Activated naive CD8-positive, alpha-beta T cell treated with anti-CD3 and anti-CD28 coated beads for 36 hours (primary cell): ENCODE data around the gene CDH3. TPM values are rescaled to one million over a fixed set of nuclear protein-coding genes. Genes with fewer than 3 reads are reported as not detected.

Source experiments
- DNase-seq: peaks from one replicate; pipeline ENCODE4 v3.0.0; 2021
- H3K27ac Mint-ChIP-seq: one replicate; pipeline ENCODE4 v1.8.0; 2022; ENCODE audit warnings: mild to moderate bottlenecking, moderate library complexity, mixed read lengths
- H3K27me3 Mint-ChIP-seq: one replicate; pipeline ENCODE4 v1.8.0; 2022; ENCODE audit warnings: mild to moderate bottlenecking, mixed read lengths
- H3K36me3 Mint-ChIP-seq: one replicate; pipeline ENCODE4 v1.8.0; 2021; ENCODE audit warnings: mild to moderate bottlenecking, mixed read lengths
- H3K4me1 Mint-ChIP-seq: one replicate; pipeline ENCODE4 v1.8.0; 2021; ENCODE audit warnings: mixed read lengths
- H3K4me3 Mint-ChIP-seq: one replicate; pipeline ENCODE4 v1.8.0; 2022; ENCODE audit warnings: mild to moderate bottlenecking, moderate library complexity, mixed read lengths
- H3K9me3 Mint-ChIP-seq: one replicate; pipeline ENCODE4 v1.8.0; 2022; ENCODE audit warnings: mixed read lengths
- total RNA-seq, 2 experiments: library from RNA; stranded (reverse); gene quantifications; one replicate each; pipeline ENCODE4 v1.2.3, GENCODE V29; 2021

The CDH3 gene
- total RNA-seq, 2 experiments from 2014 or later: 0.37 to 0.44 TPM

- H3K36me3 Mint-ChIP-seq: no peaks in the 10 kb centered on the region
- H3K4me1 Mint-ChIP-seq: peaks cover 12% of the 10 kb centered on the region
- DNase-seq: no peak
- H3K27ac Mint-ChIP-seq: no peak overlapping the region
- H3K9me3 Mint-ChIP-seq: no peaks in the 10 kb centered on the region
- H3K27me3 Mint-ChIP-seq: peaks cover 67% of the 10 kb centered on the region
- H3K4me3 Mint-ChIP-seq: no peak overlapping the region
Measured at GRCh38 chr16:68642436-68643101, 2.5 kb upstream of the CDH3 start.

- H3K9me3 Mint-ChIP-seq: no peaks in the 10 kb centered on the region
- no peak overlapping the region for H3K4me3 Mint-ChIP-seq
- H3K27me3 Mint-ChIP-seq: peaks cover 70% of the 10 kb centered on the region
- no peaks in the 10 kb centered on the region for H3K36me3 Mint-ChIP-seq
- H3K4me1 Mint-ChIP-seq: peaks cover 15% of the 10 kb centered on the region
- no peak for DNase-seq
- H3K27ac Mint-ChIP-seq: no peak overlapping the region
Measured at GRCh38 chr16:68643227-68643626, 1.9 kb upstream of the CDH3 start.

DNA sequence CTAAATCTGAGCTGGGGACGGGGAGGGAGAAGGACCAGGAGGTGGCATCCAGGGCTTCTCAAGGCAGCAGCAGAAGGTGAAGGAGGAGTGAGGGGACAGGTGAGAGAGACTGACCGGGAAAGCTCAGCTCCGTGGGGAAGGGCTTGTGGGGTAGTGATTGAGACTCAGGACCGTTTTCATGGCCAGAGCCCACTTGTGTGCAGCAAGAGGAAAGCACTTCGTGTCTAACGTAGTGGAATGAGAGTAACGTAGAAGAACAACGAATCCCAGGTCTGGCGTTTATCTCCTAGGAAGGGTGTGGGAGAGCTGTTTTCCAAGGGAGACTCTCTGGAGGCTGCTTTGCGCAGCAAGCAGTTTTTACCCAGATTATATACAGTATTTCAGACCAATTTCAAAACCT is 1.3 kb upstream of the CDH3 start:
- Mint-ChIP-seq H3K27me3 (peaks cover 74% of the 10 kb centered on the region), H3K4me1 (peaks cover 15% of the 10 kb centered on the region), H3K27ac (no peak overlapping the region), H3K4me3 (peak overlapping the region; percentile 43), H3K36me3 (no peaks in the 10 kb centered on the region), H3K9me3 (no peaks in the 10 kb centered on the region)
- no peak for DNase-seq

- Mint-ChIP-seq H3K4me1 (peaks cover 15% of the 10 kb centered on the region), H3K9me3 (no peaks in the 10 kb centered on the region), H3K27me3 (peaks cover 79% of the 10 kb centered on the region), H3K4me3 (peak overlapping the region; percentile 29), H3K27ac (no peak overlapping the region), H3K36me3 (no peaks in the 10 kb centered on the region)
- DNase-seq: no peak
Measured at GRCh38 chr16:68644296-68644695, 814 bp upstream of the CDH3 start.

- Mint-ChIP-seq H3K27me3 (peaks cover 87% of the 10 kb centered on the region), H3K4me1 (peaks cover 15% of the 10 kb centered on the region), H3K36me3 (no peaks in the 10 kb centered on the region), H3K27ac (no peak overlapping the region), H3K9me3 (no peaks in the 10 kb centered on the region), H3K4me3 (no peak overlapping the region)
- DNase-seq: no peak
Measured at GRCh38 chr16:68645494-68646388, 631 bp downstream of the CDH3 start.

DNA sequence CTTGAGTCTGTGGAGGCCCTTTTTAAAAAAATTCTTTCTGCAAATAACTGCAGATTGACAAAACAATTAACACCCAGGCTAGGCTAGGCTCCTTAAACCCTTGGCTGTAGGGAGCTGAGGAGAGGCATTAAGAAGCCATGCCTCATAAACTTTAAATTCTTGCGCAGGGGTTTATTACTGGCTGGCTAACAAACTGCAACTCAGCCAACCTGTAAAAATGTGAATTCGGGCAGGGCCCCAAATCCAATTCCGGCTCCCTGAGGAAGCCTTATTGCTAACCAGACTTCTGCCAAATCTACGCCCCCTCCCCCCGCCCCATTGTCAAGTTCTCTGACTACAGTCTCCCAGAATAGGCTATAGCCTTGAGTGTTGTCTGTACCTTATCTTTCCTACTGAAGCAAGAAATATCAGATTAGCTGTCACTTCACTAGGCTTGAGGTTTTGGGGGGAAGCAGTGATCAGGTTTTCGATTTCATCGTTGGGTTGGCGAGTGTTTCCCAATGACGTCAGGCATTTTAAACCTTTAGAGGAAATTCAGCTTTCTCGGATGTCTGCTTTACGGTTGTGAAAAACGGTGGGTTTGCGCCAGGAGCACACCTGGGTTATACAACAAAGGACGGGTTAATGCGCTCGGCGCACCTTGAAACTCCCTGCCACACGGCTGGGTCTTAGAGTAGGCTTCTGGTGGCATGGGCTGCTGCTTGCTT is 2.0 kb downstream of the CDH3 start:
- H3K27ac Mint-ChIP-seq: no peak overlapping the region
- no peaks in the 10 kb centered on the region for H3K36me3 Mint-ChIP-seq
- DNase-seq: no peak
- H3K4me1 Mint-ChIP-seq: peaks cover 15% of the 10 kb centered on the region
- no peaks in the 10 kb centered on the region for H3K9me3 Mint-ChIP-seq
- H3K4me3 Mint-ChIP-seq: no peak overlapping the region
- H3K27me3 Mint-ChIP-seq: peaks cover 86% of the 10 kb centered on the region

DNA sequence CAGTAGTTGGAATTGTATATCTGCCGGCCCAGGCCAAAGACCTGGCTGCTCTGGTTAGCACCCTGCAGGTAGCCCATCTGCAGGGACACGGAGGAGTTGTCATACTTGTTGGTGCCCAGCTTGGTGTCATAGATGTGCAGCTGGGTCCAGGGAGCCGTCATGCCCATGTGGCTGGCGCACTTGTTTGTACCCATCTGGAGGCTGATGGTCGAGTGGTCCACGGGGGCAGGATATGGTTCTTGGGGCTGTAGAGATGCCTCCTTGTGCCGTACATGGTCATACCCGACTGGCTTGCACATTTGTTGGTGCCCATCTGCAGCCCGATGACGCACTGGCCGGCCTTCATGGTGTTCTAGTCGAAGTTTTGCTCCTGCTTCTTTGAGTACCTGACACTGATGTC is 6.0 kb downstream of the CDH3 start:
- DNase-seq: no peak
- peaks cover 55% of the 10 kb centered on the region for H3K27me3 Mint-ChIP-seq
- peaks cover 6% of the 10 kb centered on the region for H3K4me1 Mint-ChIP-seq
- no peaks in the 10 kb centered on the region for H3K9me3 Mint-ChIP-seq
- H3K27ac Mint-ChIP-seq: no peak overlapping the region
- H3K36me3 Mint-ChIP-seq: no peaks in the 10 kb centered on the region
- H3K4me3 Mint-ChIP-seq: no peak overlapping the region

DNA sequence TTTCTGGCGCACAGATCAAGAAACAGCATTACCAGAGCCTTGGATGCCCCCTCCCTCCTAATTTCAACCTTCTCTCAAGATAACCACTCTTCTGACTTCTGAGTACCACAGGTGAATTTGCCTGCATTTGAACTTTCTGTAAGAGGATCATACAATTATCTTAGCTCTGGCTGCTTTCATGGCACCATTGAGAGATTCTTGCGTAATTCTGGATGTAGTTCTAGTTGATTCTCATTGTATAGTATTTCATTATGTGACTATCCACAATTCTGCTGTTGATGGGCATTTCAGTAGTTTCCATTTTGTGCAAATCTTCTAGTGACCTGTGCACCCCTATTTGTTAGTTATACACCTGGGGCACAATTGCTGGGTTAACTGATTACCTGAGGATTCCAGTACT is 7.5 kb downstream of the CDH3 start:
- peaks cover 45% of the 10 kb centered on the region for H3K27me3 Mint-ChIP-seq
- H3K4me1 Mint-ChIP-seq: peaks cover 3% of the 10 kb centered on the region
- H3K27ac Mint-ChIP-seq: no peak overlapping the region
- no peak overlapping the region for H3K4me3 Mint-ChIP-seq
- no peak for DNase-seq
- no peaks in the 10 kb centered on the region for H3K36me3 Mint-ChIP-seq
- H3K9me3 Mint-ChIP-seq: no peaks in the 10 kb centered on the region

- Mint-ChIP-seq H3K4me1 (peaks cover 6% of the 10 kb centered on the region), H3K27ac (no peak overlapping the region), H3K4me3 (no peak overlapping the region), H3K9me3 (no peaks in the 10 kb centered on the region), H3K27me3 (peaks cover 34% of the 10 kb centered on the region), H3K36me3 (no peaks in the 10 kb centered on the region)
- no peak for DNase-seq
Measured at GRCh38 chr16:68655806-68656205, 10.7 kb downstream of the CDH3 start.

GRCh38 chr16:68656751-68657150 is 11.6 kb downstream of the CDH3 start:
- Mint-ChIP-seq H3K27me3 (peaks cover 24% of the 10 kb centered on the region), H3K4me3 (no peak overlapping the region), H3K4me1 (peaks cover 6% of the 10 kb centered on the region), H3K9me3 (no peaks in the 10 kb centered on the region), H3K27ac (no peak overlapping the region), H3K36me3 (no peaks in the 10 kb centered on the region)
- DNase-seq: no peak

GRCh38 chr16:68658341-68658973 is 13.3 kb downstream of the CDH3 start:
- Mint-ChIP-seq H3K9me3 (no peaks in the 10 kb centered on the region), H3K4me1 (peaks cover 6% of the 10 kb centered on the region), H3K27ac (no peak overlapping the region), H3K4me3 (no peak overlapping the region), H3K27me3 (peaks cover 24% of the 10 kb centered on the region), H3K36me3 (no peaks in the 10 kb centered on the region)
- DNase-seq: no peak

GRCh38 chr16:68658974-68659360 is 13.9 kb downstream of the CDH3 start:
- no peak overlapping the region for H3K27ac Mint-ChIP-seq
- no peaks in the 10 kb centered on the region for H3K36me3 Mint-ChIP-seq
- no peak overlapping the region for H3K4me3 Mint-ChIP-seq
- peaks cover 24% of the 10 kb centered on the region for H3K27me3 Mint-ChIP-seq
- peaks cover 6% of the 10 kb centered on the region for H3K4me1 Mint-ChIP-seq
- no peak for DNase-seq
- no peaks in the 10 kb centered on the region for H3K9me3 Mint-ChIP-seq

- H3K4me3 Mint-ChIP-seq: no peak overlapping the region
- no peak for DNase-seq
- H3K27ac Mint-ChIP-seq: peak overlapping the region; percentile 8
- peaks cover 24% of the 10 kb centered on the region for H3K27me3 Mint-ChIP-seq
- H3K9me3 Mint-ChIP-seq: no peaks in the 10 kb centered on the region
- H3K4me1 Mint-ChIP-seq: peaks cover 6% of the 10 kb centered on the region
- H3K36me3 Mint-ChIP-seq: no peaks in the 10 kb centered on the region
Measured at GRCh38 chr16:68659412-68660358, 14.6 kb downstream of the CDH3 start.

DNA sequence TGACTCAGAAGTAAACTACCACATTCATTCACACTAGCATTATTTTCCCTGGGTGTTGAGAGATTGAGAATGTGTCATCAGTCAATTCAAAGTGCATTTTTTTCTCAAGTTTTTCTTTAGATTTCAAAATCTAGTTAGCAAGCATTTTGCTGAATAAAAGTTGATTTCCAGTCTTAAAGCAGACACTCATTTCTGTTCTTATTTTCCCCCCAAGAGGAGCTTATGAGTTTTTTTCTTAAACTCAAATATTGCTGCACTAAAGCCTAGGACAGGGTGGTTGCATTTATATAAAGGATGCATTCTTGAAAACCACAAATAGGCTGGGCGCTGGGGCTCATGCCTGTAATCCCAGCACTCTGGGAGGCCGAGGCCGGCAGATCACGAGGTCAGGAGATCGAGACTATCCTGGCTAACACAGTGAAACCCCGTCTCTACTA is 15.3 kb downstream of the CDH3 start:
- Mint-ChIP-seq H3K27me3 (peaks cover 21% of the 10 kb centered on the region), H3K36me3 (no peaks in the 10 kb centered on the region), H3K4me3 (no peak overlapping the region), H3K27ac (no peak overlapping the region), H3K4me1 (peaks cover 6% of the 10 kb centered on the region), H3K9me3 (no peaks in the 10 kb centered on the region)
- no peak for DNase-seq
